HG02970 (cell line): ENCODE data around the gene PHLDB1.
A peak's percentile ranks its signal among the peaks of the same experiment; 100 is the strongest.
"Not testable (repeated sequence)": the region's sequence is repeated elsewhere in the genome, so short reads cannot be mapped to it uniquely, and the experiment has no call there.

Experiments
- ATAC-seq: cut with Tn5 transposase; IDR thresholded peaks from one replicate; pipeline ENCODE4 v1.9.1; 2021; ENCODE audit warnings: mild to moderate bottlenecking, moderate library complexity, moderate number of reproducible peaks; ENCODE audit not compliant: unreplicated experiment, low FRiP score

PHLDB1 gene

GRCh38 chr11:118607401-118608359, at the start of gene PHLDB1:
Gene PHLDB1, plus strand, starts transcription at chr11:118607615. Its CDS starts 6,222 bp downstream, at chr11:118613837.
- no peak for ATAC-seq

DNA sequence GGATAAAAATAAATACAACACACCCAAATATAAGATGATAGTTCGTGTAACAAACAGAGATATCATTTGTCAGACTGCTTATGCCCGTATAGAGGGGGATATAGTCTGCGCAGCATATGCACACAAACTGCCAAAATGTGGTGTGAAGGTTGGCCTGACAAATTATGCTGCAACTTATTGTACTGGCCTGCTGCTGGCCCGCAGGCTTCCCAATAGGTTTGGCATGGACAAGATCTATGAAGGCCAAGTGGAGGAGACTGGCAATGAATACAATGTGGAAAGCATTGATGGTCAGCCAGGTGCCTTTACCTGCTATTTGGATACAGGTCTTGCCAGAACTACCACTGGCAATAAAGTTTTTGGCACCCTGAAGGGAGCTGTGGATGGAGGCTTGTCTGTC, 46.6 kb upstream of the PHLDB1 start:
- no peak for ATAC-seq

DNA sequence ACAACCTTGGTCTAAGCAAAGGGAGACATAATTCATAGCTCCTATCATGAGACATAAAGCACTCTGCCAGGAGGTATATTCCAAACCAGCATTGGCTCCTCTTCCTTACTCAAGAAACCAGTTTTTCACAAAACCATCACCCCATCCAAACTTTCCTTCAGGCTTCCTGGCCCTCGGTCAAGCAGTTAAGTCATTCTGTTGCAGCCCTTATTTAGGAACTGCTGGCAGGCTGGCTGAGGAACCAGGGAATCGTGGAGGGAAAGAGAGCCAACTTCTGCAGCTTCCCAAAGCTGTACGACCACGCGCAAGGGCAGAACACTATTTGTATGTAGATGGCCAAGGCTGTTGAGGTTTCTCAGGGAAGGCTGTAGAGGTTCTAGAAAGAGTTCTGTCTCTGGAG, 42.4 kb upstream of the PHLDB1 start:
- ATAC-seq: no peak

DNA sequence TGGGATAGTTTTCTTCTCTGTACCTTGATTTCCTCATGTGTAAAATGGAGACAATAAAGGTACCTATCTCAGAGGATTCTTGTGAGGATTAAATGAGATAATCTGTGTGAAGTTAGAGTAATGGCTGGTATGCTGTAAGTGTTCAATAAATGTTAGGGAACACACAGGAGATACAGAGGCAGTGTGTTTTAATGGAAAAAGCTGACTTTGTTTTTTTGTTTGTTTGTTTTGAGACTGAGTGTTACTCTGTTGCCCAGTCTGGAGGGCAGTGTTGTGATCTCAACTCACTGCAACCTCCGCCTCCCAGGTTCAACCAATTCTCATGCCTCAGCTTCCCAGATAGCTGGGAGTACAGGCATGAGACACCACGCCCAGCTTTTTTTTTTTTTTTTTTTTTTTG, 37.7 kb upstream of the PHLDB1 start:
- ATAC-seq: no peak

DNA sequence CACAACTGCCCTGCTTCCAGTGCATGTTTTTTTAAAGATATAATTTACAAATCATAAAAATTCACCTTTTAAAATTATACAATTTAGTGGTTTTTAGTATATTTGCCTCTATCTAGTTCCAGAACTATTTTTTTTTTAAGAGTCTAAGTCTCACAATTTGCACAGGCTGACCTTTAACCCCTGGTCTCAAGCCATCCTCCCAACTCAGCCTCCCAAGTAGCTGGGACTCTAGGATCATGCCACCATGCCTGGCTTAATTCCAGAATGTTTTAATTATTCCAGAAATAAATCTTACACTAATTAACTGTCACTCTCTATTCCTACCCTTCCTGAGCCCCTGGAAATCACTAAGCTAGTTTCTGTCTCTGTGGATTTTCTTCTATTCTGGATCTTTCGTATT, 36.6 kb upstream of the PHLDB1 start:
- ATAC-seq: no peak

GRCh38 chr11:118571701-118572060, 35.7 kb upstream of the PHLDB1 start:
- ATAC-seq: not testable (repeated sequence)

GRCh38 chr11:118572061-118572980, 35.1 kb upstream of the PHLDB1 start, which contains the start of gene ARCN1:
Gene ARCN1, plus strand, starts transcription at chr11:118572409. Its CDS starts 139 bp downstream, at chr11:118572548.
- ATAC-seq: peak; percentile 54

GRCh38 chr11:118572981-118573550, 34.3 kb upstream of the PHLDB1 start:
- peak; percentile 31 for ATAC-seq

- no peak for ATAC-seq
Measured at GRCh38 chr11:118574636-118575035, 32.8 kb upstream of the PHLDB1 start.

DNA sequence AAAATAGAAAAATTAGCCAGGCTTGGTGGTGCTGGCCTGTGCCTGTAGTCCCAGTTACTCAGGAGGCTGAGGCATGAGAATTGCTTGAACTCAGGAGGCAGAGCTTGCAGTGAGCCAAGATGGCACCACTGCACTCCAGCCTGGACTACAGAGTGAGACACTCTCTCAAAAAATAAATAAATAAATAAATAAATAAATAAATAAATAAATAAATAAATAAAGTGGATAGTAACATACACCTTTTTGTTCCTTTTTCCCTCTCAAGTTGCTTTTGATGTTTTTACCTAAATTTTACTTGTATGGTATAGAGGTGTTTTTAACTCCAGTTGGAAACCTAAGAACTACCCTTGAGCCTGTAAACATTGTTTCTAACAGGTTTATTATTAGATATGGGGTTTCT, 29.4 kb upstream of the PHLDB1 start:
- ATAC-seq: not testable (repeated sequence)

GRCh38 chr11:118581057-118581456, 26.4 kb upstream of the PHLDB1 start:
- ATAC-seq: no peak

GRCh38 chr11:118587952-118588351, 19.5 kb upstream of the PHLDB1 start:
- no peak for ATAC-seq

DNA sequence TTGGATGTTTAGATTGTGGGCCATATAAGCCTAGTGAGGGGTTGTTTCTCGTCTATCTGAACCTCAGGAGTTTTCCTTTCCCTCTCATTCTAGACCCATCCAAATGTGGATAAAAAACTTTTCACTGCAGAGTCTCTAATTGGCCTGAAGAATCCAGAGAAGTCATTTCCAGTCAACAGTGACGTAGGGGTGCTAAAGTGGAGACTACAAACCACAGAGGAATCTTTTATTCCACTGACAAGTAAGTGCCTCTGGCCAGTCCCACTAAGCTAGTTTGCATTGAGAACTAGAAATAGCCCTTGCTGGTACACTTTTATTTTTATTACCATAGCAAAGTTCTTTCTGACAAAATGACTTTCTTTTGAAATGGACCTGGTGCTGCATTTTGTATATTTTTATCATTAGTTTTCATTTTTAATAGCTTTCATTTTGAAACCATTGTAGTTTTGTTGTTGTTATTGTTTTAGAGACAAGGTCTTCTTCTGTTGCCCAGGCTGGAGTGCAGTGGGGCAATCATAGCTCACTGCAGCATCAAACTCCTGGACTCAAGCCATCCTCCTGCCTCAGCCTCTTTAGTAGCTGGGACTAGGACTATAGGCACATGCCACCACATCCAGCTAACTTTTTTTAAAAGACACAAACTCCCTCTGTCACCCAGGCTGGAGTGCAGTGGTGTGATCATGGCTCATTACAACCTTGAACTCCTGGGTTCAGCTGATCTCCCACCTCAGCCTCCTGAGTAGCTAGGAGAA, 14.6 kb upstream of the PHLDB1 start:
- ATAC-seq: no peak

GRCh38 chr11:118594984-118595383, 12.4 kb upstream of the PHLDB1 start:
- not testable (repeated sequence) for ATAC-seq

DNA sequence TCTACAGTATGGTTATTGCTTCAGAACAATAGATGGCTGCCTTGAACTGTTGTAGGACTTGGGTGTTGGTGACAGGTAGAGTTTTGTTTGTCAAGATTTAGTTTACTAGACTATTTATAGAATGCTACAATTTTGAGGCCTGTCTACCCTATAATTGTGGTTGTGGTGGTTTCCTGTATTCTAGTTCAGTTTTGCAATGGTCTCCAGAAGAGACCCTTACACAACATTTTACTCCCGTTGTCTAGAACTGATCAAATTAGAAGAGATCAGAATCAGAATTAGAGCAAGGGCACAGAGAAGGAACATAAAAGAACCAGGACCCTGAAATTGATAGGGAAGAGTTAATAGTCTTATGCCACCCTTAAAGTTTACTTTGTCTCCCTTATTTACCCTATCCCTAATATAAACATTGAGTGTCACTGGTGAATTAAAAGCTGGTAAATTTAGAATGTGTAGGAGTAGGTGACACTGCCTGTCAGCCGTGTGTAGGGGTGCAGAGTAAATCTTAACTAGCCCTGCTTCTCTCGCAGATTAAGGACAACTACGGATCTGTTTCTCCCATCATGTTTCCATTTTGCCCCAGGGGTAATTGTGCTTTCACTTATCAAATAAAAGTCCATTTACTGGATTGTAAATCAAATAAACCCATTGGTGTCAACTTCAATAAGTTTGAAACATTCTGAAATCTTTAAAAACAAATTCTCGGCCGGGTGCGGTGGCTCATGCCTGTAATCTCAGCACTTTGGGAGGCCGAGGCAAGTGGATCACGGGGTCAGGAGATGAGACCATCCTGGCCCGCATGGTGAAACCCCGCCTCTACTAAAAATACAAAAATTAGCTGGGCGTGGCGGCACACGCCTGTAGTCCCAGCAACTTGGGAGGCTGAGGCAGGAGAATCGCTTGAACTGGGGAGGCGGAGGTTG, 10.9 kb upstream of the PHLDB1 start:
- no peak for ATAC-seq

DNA sequence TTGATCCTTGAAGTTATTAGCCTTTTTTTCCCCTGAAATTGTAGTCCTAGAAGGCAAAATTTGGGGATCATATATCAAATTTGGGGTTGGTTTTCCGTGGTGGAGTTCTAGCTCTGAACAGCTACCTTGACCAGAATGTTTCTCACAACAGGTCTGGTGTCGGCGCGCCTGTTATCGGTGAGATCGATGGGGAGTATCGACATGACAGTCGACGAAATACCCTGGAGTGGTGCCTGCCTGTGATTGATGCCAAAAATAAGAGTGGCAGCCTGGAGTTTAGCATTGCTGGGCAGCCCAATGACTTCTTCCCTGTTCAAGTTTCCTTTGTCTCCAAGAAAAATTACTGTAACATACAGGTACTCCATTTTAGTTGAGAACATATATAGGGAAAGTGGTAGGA, 9.9 kb upstream of the PHLDB1 start:
- ATAC-seq: no peak

DNA sequence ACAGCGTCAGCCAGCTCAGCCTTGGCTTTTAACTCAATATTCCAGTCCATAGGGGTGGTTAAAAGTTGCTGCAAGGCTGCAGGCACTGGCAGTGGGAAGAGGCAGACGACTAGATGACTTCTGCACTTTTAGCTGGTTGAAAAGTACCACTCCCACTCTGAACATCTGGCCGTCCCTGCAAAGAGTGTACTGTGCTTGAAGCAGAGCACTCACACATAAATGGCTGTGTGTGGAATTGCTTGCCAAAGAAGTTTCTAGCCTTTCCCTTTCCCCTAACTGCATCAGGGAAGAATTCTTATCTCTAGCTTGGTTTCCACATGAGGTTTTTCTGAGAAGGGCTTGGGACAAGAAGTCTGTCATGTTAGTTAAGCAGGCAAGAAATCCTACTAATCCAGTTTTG, 5.1 kb upstream of the PHLDB1 start:
- ATAC-seq: no peak

GRCh38 chr11:118603709-118604108, 3.7 kb upstream of the PHLDB1 start:
- ATAC-seq: not testable (repeated sequence)

DNA sequence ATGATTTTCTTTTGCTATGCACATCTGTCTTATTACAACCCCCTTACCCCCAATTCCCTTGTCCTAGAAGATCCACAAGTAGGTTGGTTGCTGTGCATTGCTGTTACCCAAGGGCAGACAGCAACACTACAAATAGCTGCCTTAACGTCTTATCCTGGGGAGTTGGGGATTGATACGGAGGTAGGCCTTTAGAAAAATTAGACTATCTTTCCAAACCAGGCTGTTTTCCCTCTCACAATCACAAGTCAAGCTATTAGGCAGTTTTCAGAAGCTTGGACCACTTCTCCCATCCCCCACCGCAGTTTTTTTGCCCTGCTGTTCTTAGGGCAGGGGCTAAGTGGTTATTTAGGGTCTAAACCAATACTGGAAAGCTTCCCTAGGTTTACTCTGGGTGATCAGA, 2.8 kb upstream of the PHLDB1 start:
- ATAC-seq: no peak
